PFSK-1 (cell line): ENCODE measurements around the gene ATOH8.

Source experiments
- FOXP2 ChIP-seq: optimal IDR thresholded peaks from 2 replicates; pipeline ENCODE3; 2011; ENCODE audit warnings: borderline replicate concordance, control low read depth, inconsistent platforms; ENCODE audit not compliant: insufficient read depth; ENCODE audit errors: extremely low read length, extremely low read depth
- POLR2AphosphoS5 ChIP-seq: IDR thresholded peaks from 2 replicates; pipeline ENCODE4 v1.6.1; 2012; ENCODE audit warnings: low read depth, mild to moderate bottlenecking, control low read depth, low read length, moderate library complexity
- REST ChIP-seq, 2 experiments: IDR thresholded peaks; 2 replicates each; pipeline versions ENCODE4 v1.6.1 to v1.8.0; 2011 to 2012; ENCODE audit warnings: low read depth in 2 of 2, low read length in 2 of 2, control low read depth in 1 of 2, inconsistent platforms in 1 of 2, mild to moderate bottlenecking in 1 of 2, moderate library complexity in 1 of 2; ENCODE audit not compliant: insufficient read depth in 1 of 2
- SIN3A ChIP-seq: IDR thresholded peaks from 2 replicates; pipeline ENCODE4 v1.6.1; 2012; ENCODE audit warnings: mild to moderate bottlenecking, low read length, moderate library complexity, borderline replicate concordance; ENCODE audit not compliant: insufficient read depth
- TAF1 ChIP-seq: IDR thresholded peaks from 2 replicates; pipeline ENCODE4 v1.6.1; 2012; ENCODE audit warnings: low read length, control low read depth, borderline replicate concordance; ENCODE audit not compliant: insufficient read depth

ATOH8 gene

GRCh38 chr2:85733121-85733960, 20.4 kb upstream of the ATOH8 start:
- TF ChIP-seq FOXP2 = no peak
- TF ChIP-seq SIN3A = no peak
- no peak for TF ChIP-seq POLR2AphosphoS5
- TF ChIP-seq TAF1 = no peak
- TF ChIP-seq REST (IDR thresholded peaks at IDR 0.05; ENCODE audit: insufficient read depth in 1 of 2, low read depth in 2 of 2, low read length in 2 of 2) = no peak

- TF ChIP-seq FOXP2 = no peak
- TF ChIP-seq SIN3A = no peak
- no peak for TF ChIP-seq TAF1
- no peak for TF ChIP-seq REST (IDR thresholded peaks at IDR 0.05; ENCODE audit: insufficient read depth in 1 of 2, low read depth in 2 of 2, low read length in 2 of 2)
- TF ChIP-seq POLR2AphosphoS5 = no peak
Measured at GRCh38 chr2:85734015-85734414, 19.8 kb upstream of the ATOH8 start.

GRCh38 chr2:85734942-85735608, 18.7 kb upstream of the ATOH8 start:
- no peak for TF ChIP-seq FOXP2
- TF ChIP-seq POLR2AphosphoS5 = no peak
- no peak for TF ChIP-seq SIN3A

GRCh38 chr2:85735691-85736090, 18.1 kb upstream of the ATOH8 start:
- TF ChIP-seq SIN3A (no peak), TAF1 (no peak), FOXP2 (no peak), POLR2AphosphoS5 (no peak), REST (IDR thresholded peaks at IDR 0.05; ENCODE audit: insufficient read depth in 1 of 2, low read depth in 2 of 2, low read length in 2 of 2) (no peak)

GRCh38 chr2:85736456-85737355, 17.1 kb upstream of the ATOH8 start:
- no peak for TF ChIP-seq REST (IDR thresholded peaks at IDR 0.05; ENCODE audit: insufficient read depth in 1 of 2, low read depth in 2 of 2, low read length in 2 of 2)
- TF ChIP-seq TAF1 = no peak
- no peak for TF ChIP-seq POLR2AphosphoS5
- TF ChIP-seq FOXP2 = no peak
- no peak for TF ChIP-seq SIN3A
